Amygdala (tissue), 56 donors: ENCODE results near the gene ENTREP1.

Source experiments
- DNase-seq, 56 donors: peaks; one replicate each; lab custom pipeline; 2025; lab: John Stamatoyannopoulos, UW

The ENTREP1 gene

GRCh38 chr9:69319324-69320025 lies 5.5 kb upstream of the ENTREP1 start:
- DNase-seq = no peak

- no peak for DNase-seq
These were observed 2.8 kb upstream of the ENTREP1 start for GRCh38 chr9:69322256-69322655.

- DNase-seq = no peak
These were observed 1.2 kb upstream of the ENTREP1 start for GRCh38 chr9:69323861-69324260.

- peak in 7 of 56 donors; percentile 4 to 31 (median 11) for DNase-seq
These were observed 596 bp downstream of the ENTREP1 start for GRCh38 chr9:69325409-69326212.

- DNase-seq = peak in 24 of 56 donors; percentile 3 to 51 (median 21)
These were observed 1.2 kb downstream of the ENTREP1 start for GRCh38 chr9:69326261-69326660.

GRCh38 chr9:69330580-69330979 lies 5.6 kb downstream of the ENTREP1 start:
- DNase-seq = no peak

GRCh38 chr9:69331444-69331843 lies 6.4 kb downstream of the ENTREP1 start:
- no peak for DNase-seq

GRCh38 chr9:69332067-69332685 lies 7.2 kb downstream of the ENTREP1 start:
- DNase-seq = no peak

- DNase-seq = no peak
These were observed 8.7 kb downstream of the ENTREP1 start for GRCh38 chr9:69333716-69334115.

- DNase-seq = no peak
These were observed 9.3 kb downstream of the ENTREP1 start for GRCh38 chr9:69334317-69334716.

GRCh38 chr9:69339620-69340019 lies 14.6 kb downstream of the ENTREP1 start:
- no peak for DNase-seq

GRCh38 chr9:69340631-69341030 lies 15.6 kb downstream of the ENTREP1 start:
- no peak for DNase-seq

GRCh38 chr9:69342769-69343168 lies 17.8 kb downstream of the ENTREP1 start:
- no peak for DNase-seq

GRCh38 chr9:69344459-69344858 lies 19.4 kb downstream of the ENTREP1 start:
- DNase-seq = no peak

- DNase-seq = no peak
These were observed 21.8 kb downstream of the ENTREP1 start for GRCh38 chr9:69346596-69347390.

- DNase-seq = no peak
These were observed 22.6 kb downstream of the ENTREP1 start for GRCh38 chr9:69347607-69348006.

GRCh38 chr9:69351227-69351626 lies 26.2 kb downstream of the ENTREP1 start:
- DNase-seq = no peak

GRCh38 chr9:69355232-69355631 lies 30.2 kb downstream of the ENTREP1 start:
- DNase-seq = no peak

GRCh38 chr9:69357030-69357775 lies 32.2 kb downstream of the ENTREP1 start:
- peak in 2 of 56 donors; percentile 4 to 10 for DNase-seq

- no peak for DNase-seq
These were observed 32.8 kb downstream of the ENTREP1 start for GRCh38 chr9:69357821-69358220.
